Neuronal stem cell (in vitro differentiated cells): ENCODE results near the gene N4BP2.

ENCODE experiments used
- DNase-seq: peaks from one replicate; pipeline ENCODE4 v3.0.0-alpha.2; 2013; ENCODE audit warnings: low spot score
- H2AFZ ChIP-seq: one replicate; pipeline ENCODE4 v1.6.1; 2013; ENCODE audit warnings: mild to moderate bottlenecking, low read length, inconsistent platforms
- H2AK5ac ChIP-seq: 2 replicates; pipeline ENCODE4 v1.6.1; 2013; ENCODE audit warnings: low read depth, mild to moderate bottlenecking, inconsistent platforms, low read length, moderate library complexity, mixed read lengths
- H2BK120ac ChIP-seq: 2 replicates; pipeline ENCODE4 v1.6.1; 2013; ENCODE audit warnings: low read depth, mild to moderate bottlenecking, inconsistent platforms, low read length, moderate library complexity, mixed read lengths
- H2BK12ac ChIP-seq: one replicate; pipeline ENCODE4 v1.6.1; 2013; ENCODE audit warnings: low read length, inconsistent platforms
- H2BK15ac ChIP-seq: 2 replicates; pipeline ENCODE4 v1.6.1; 2013; ENCODE audit warnings: mild to moderate bottlenecking, low read length, inconsistent platforms, mixed read lengths
- H2BK5ac ChIP-seq: one replicate; pipeline ENCODE4 v1.6.1; 2013; ENCODE audit warnings: inconsistent platforms, mild to moderate bottlenecking, low read length, moderate library complexity
- H3K14ac ChIP-seq: one replicate; pipeline ENCODE4 v1.6.1; 2013; ENCODE audit warnings: low read length, inconsistent platforms
- H3K18ac ChIP-seq: 2 replicates; pipeline ENCODE4 v1.6.1; 2013; ENCODE audit warnings: low read length, inconsistent platforms
- H3K23ac ChIP-seq: 2 replicates; pipeline ENCODE4 v1.6.1; 2013; ENCODE audit warnings: low read depth, mild to moderate bottlenecking, mixed read lengths, low read length, inconsistent platforms; ENCODE audit not compliant: poor library complexity
- H3K27ac ChIP-seq: replicated peaks from 3 replicates; pipeline ENCODE4 v1.5.1; 2013; ENCODE audit warnings: low read length, inconsistent platforms
- H3K27me3 ChIP-seq, 3 experiments: 2 replicates each; pipeline ENCODE4 v1.6.1; 2013; ENCODE audit warnings: low read length in 3 of 3, mild to moderate bottlenecking in 2 of 3, inconsistent platforms in 1 of 3, low read depth in 1 of 3, mixed read lengths in 1 of 3, moderate library complexity in 1 of 3; ENCODE audit not compliant: control insufficient read depth in 3 of 3, insufficient read depth in 3 of 3
- H3K36me3 ChIP-seq, 2 donors: replicated peaks in 1 of 2; 2 replicates each; pipeline ENCODE4 v1.6.1; 2013; ENCODE audit warnings: low read length in 2 of 2; ENCODE audit not compliant: control insufficient read depth in 2 of 2, insufficient read depth in 2 of 2
- H3K4ac ChIP-seq: 2 replicates; pipeline ENCODE4 v1.6.1; 2013; ENCODE audit warnings: inconsistent platforms, mild to moderate bottlenecking, low read length, moderate library complexity
- H3K4me1 ChIP-seq, 2 donors: 1 replicate in 1 of 2; 2 replicates in 1 of 2; pipeline ENCODE4 v1.6.1; 2013; ENCODE audit warnings: low read length in 2 of 2, low read depth in 1 of 2; ENCODE audit not compliant: control insufficient read depth in 2 of 2, insufficient read depth in 1 of 2
- H3K4me2 ChIP-seq: one replicate; pipeline ENCODE4 v1.6.1; 2013; ENCODE audit warnings: mild to moderate bottlenecking, low read length, inconsistent platforms; ENCODE audit not compliant: insufficient read depth, poor library complexity, severe bottlenecking
- H3K4me3 ChIP-seq, 2 donors: 2 replicates each; pipeline ENCODE4 v1.5.1; 2013; ENCODE audit warnings: low read length in 2 of 2, mild to moderate bottlenecking in 2 of 2, inconsistent platforms in 1 of 2, moderate library complexity in 1 of 2
- H3K79me1 ChIP-seq: one replicate; pipeline ENCODE4 v1.6.1; 2013; ENCODE audit warnings: low read depth, mild to moderate bottlenecking, inconsistent platforms, low read length, moderate library complexity
- H3K9ac ChIP-seq: one replicate; pipeline ENCODE4 v1.6.1; 2013; ENCODE audit warnings: mild to moderate bottlenecking, low read depth, low read length, inconsistent platforms; ENCODE audit not compliant: poor library complexity
- H3K9me3 ChIP-seq, 2 donors: replicated peaks in 1 of 2; 2 replicates each; pipeline versions ENCODE3 to v1.6.1; 2013; ENCODE audit warnings: low read length in 2 of 2, mild to moderate bottlenecking in 2 of 2, inconsistent platforms in 1 of 2, low read depth in 1 of 2, mixed read lengths in 1 of 2, moderate library complexity in 1 of 2; ENCODE audit not compliant: control insufficient read depth in 2 of 2, insufficient read depth in 1 of 2
- H4K8ac ChIP-seq: one replicate; pipeline ENCODE4 v1.6.1; 2013; ENCODE audit warnings: low read depth, mild to moderate bottlenecking, inconsistent platforms, low read length, moderate library complexity
- H4K91ac ChIP-seq: one replicate; pipeline ENCODE4 v1.6.1; 2013; ENCODE audit warnings: low read length, low read depth, mild to moderate bottlenecking, inconsistent platforms; ENCODE audit not compliant: poor library complexity
- WGBS, 2 donors: extraction: QIAGEN DNeasy Blood & Tissue Kit; methylation state at CpG; one replicate each; pipeline ENCODE4 v1.1.7; 2013; ENCODE audit warnings: missing lambda C conversion rate in 2 of 2, mixed read lengths in 1 of 2; ENCODE audit not compliant: insufficient read length in 2 of 2, insufficient replicate concordance in 1 of 2; ENCODE audit errors: extremely low coverage in 2 of 2; 5-methylcytosine and 5-hydroxymethylcytosine counted together

Gene N4BP2

DNA sequence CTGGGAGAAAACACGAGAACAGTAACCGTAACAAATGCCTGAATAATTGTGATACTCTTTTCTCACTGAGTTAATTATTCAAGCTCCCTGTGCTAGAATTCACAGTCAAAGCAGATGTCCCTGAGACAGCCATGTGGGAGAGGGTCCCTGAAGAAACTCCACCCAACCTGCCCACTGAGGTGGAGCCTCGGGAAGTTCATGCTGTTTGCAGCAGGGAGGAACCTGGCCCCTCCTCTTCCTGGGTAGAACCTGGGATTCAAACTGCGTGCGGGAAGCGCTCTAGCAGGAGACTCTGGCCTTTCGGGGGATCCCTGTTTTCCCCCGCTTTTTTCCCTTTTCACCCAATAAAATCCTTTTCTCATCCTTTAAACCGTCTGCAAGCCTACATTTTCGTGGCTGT, 120.0 kb downstream of the N4BP2 start:
- H2AFZ ChIP-seq = peak overlapping the region; percentile 59
- no peak overlapping the region for H3K4me3 ChIP-seq
- no peak overlapping the region for H3K14ac ChIP-seq
- no peak overlapping the region for H2BK12ac ChIP-seq
- no peak overlapping the region for H3K27ac ChIP-seq
- H2AK5ac ChIP-seq = no peak overlapping the region
- WGBS, 2 donors = no CpG with 5 or more reads among the region's 10 CpGs
- peaks cover 2 to 3% of the 10 kb centered on the region in 2 donors for H3K4me1 ChIP-seq
- no peaks in the 10 kb centered on the region for H3K36me3 ChIP-seq
- no peaks in the 10 kb centered on the region for H3K27me3 ChIP-seq
- H4K8ac ChIP-seq = no peak overlapping the region
- no peak overlapping the region for H2BK5ac ChIP-seq
- H2BK120ac ChIP-seq = peak overlapping the region; percentile 12
- no peak overlapping the region for H3K4ac ChIP-seq
- no peak overlapping the region for H3K18ac ChIP-seq
- no peak for DNase-seq
- H3K4me2 ChIP-seq = no peak overlapping the region
- H3K79me1 ChIP-seq = no peaks in the 10 kb centered on the region
- no peak overlapping the region for H3K9ac ChIP-seq
- H3K9me3 ChIP-seq = peaks cover 0 to 2% of the 10 kb centered on the region in 2 donors
- H2BK15ac ChIP-seq = no peak overlapping the region
- no peak overlapping the region for H3K23ac ChIP-seq
- H4K91ac ChIP-seq = no peak overlapping the region

DNA sequence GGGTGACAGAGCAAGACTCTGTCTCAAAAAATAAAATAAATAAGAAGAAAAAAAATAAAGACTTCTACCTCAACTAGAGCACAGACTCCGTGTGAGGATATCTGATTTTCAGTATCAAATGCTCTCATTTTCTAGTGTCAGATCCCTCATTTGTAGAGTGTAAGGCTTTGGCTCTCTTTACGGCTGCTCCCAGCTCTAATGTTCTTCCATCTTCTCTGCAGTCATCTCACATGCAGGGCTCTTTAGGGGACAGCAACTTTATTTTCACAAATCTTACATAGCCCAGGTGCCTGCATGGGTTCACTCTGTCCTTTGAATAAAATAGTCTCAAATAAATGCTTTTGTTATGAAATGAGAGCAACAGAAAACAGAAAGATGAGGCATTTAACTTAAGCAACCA, 120.9 kb downstream of the N4BP2 start:
- H2AFZ ChIP-seq = no peak overlapping the region
- no peaks in the 10 kb centered on the region for H3K27me3 ChIP-seq
- DNase-seq = no peak
- no peak overlapping the region for H3K9ac ChIP-seq
- H4K8ac ChIP-seq = no peak overlapping the region
- no peak overlapping the region for H3K4me3 ChIP-seq
- H2BK5ac ChIP-seq = no peak overlapping the region
- H2AK5ac ChIP-seq = no peak overlapping the region
- no peak overlapping the region for H3K14ac ChIP-seq
- no peak overlapping the region for H3K4ac ChIP-seq
- H3K23ac ChIP-seq = no peak overlapping the region
- H2BK120ac ChIP-seq = no peak overlapping the region
- H3K9me3 ChIP-seq = peaks cover 0 to 2% of the 10 kb centered on the region in 2 donors
- no peak overlapping the region for H3K18ac ChIP-seq
- H3K79me1 ChIP-seq = no peaks in the 10 kb centered on the region
- H2BK15ac ChIP-seq = no peak overlapping the region
- no peaks in the 10 kb centered on the region for H3K36me3 ChIP-seq
- no peak overlapping the region for H4K91ac ChIP-seq
- WGBS, 2 donors = no CpG with 5 or more reads among the region's 2 CpGs
- H3K4me1 ChIP-seq = peaks cover 3 to 4% of the 10 kb centered on the region in 2 donors
- H3K27ac ChIP-seq = no peak overlapping the region
- H3K4me2 ChIP-seq = no peak overlapping the region
- no peak overlapping the region for H2BK12ac ChIP-seq

DNA sequence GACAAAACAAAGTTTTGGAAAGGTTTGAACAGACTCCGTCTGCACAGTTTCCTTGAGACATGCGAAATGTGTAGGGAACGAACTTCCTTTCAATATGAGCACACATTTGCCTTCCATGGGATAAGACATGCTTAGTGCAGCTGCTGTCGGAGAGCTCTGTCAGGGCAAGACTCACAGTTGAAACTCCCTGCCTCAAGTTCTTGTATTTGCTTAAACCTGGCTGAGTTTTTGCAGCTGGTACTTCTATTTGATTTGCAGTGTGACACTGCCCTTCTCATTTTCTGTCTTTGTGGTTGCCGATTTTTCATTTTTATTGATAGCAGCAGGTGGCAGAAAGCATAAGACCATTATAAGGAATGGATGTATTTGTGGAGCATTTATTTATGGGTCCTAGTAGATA, 122.0 kb downstream of the N4BP2 start:
- Histone ChIP-seq H3K4me2 (no peak overlapping the region), H4K8ac (no peak overlapping the region), H3K4me3 (no peak overlapping the region), H2BK12ac (no peak overlapping the region), H2BK120ac (no peak overlapping the region), H3K79me1 (no peaks in the 10 kb centered on the region), H3K18ac (no peak overlapping the region), H3K36me3 (no peaks in the 10 kb centered on the region), H2BK5ac (no peak overlapping the region), H3K27me3 (no peaks in the 10 kb centered on the region), H3K9ac (no peak overlapping the region), H2AFZ (peak overlapping the region; percentile 52), H2BK15ac (no peak overlapping the region), H2AK5ac (no peak overlapping the region), H4K91ac (no peak overlapping the region), H3K9me3 (peaks cover 0 to 2% of the 10 kb centered on the region in 2 donors), H3K4me1 (peaks cover 3 to 4% of the 10 kb centered on the region in 2 donors), H3K4ac (no peak overlapping the region), H3K23ac (no peak overlapping the region), H3K27ac (peak overlapping the region; percentile 1), H3K14ac (no peak overlapping the region)
- WGBS, 2 donors = no CpG with 5 or more reads among the region's 5 CpGs
- no peak for DNase-seq

DNA sequence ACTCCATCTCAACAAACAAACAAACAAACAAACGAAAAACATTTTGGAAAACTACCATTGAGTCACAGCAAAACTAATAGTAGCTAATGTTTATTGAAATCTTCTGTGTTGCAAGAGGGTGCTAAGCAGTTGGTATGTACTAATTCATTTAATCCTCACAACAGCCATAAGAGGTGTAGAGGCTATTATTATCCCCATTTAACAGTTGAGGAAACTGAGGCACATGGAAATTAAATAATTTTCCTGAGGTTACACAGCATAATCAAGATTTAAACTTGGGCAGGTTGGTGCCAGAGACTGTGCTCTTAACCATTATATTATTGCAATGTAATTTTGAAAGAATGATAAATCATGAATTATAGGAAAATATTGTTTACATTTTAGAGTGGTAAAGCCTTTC, 122.7 kb downstream of the N4BP2 start:
- no peak overlapping the region for H2AFZ ChIP-seq
- no peak overlapping the region for H3K14ac ChIP-seq
- no CpG with 5 or more reads among the region's 1 CpG for WGBS, 2 donors
- H3K9me3 ChIP-seq = peaks cover 0 to 2% of the 10 kb centered on the region in 2 donors
- no peaks in the 10 kb centered on the region for H3K36me3 ChIP-seq
- H3K23ac ChIP-seq = no peak overlapping the region
- H3K4ac ChIP-seq = no peak overlapping the region
- H2BK5ac ChIP-seq = no peak overlapping the region
- H3K4me1 ChIP-seq = peaks cover 3 to 4% of the 10 kb centered on the region in 2 donors
- H4K8ac ChIP-seq = no peak overlapping the region
- H2BK15ac ChIP-seq = no peak overlapping the region
- no peak overlapping the region for H3K4me3 ChIP-seq
- no peak overlapping the region for H2BK12ac ChIP-seq
- no peak overlapping the region for H2BK120ac ChIP-seq
- H3K18ac ChIP-seq = no peak overlapping the region
- H3K4me2 ChIP-seq = no peak overlapping the region
- no peaks in the 10 kb centered on the region for H3K27me3 ChIP-seq
- H3K27ac ChIP-seq = no peak overlapping the region
- no peak overlapping the region for H3K9ac ChIP-seq
- no peaks in the 10 kb centered on the region for H3K79me1 ChIP-seq
- no peak overlapping the region for H2AK5ac ChIP-seq
- H4K91ac ChIP-seq = no peak overlapping the region
- no peak for DNase-seq
